HuH-7 (cell line): ENCODE data around the gene SPATA3.
A peak's percentile ranks its signal among the peaks of the same experiment; 100 is the strongest.

ENCODE experiments used
- DNase-seq: peaks from one replicate; pipeline ENCODE4 v3.0.0; 2011; ENCODE audit warnings: low spot score

SPATA3 gene

DNA sequence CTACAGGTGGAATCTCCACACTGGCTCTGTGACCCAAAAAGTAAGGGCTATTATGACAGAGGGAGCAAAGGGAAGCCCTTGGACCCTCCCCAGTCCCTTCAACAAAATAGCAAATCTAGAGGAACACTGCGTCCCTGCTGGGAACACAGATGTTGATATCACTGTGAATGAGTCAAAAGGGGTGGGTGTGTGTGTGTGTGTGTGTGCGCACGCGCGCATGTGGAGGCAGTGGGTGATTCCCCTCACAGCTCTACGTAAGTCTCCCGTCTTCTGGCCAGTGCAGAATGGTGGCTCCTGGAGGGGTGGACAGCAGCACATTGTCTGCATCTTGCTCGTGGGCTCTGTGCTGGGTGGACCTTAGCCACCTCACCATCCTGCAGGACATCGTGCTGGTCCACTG lies 33.6 kb downstream of the SPATA3 start:
- DNase-seq: no peak

DNA sequence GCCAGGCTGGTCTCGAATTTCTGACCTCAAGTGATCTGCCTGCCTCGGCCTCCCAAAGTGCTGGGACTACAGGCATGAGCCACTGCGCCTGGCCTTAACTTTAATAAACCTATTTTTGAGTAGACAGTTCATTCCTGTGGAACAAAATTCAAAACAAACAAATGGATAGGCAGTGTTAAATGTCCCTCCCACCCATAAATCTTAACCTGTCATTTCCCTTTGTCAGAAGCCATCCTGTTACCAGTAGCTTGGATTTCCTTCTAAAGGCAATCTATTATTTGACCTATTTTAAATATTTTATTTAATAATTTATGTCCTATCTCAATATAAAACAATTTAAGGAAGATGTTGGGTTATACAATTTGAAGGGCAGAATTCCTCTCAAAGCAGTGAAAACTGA lies 34.8 kb downstream of the SPATA3 start:
- DNase-seq: no peak

GRCh38 chr2:231032575-231033140 lies 36.7 kb downstream of the SPATA3 start:
- DNase-seq: no peak

- no peak for DNase-seq
These were observed 37.5 kb downstream of the SPATA3 start for GRCh38 chr2:231033147-231034132.

DNA sequence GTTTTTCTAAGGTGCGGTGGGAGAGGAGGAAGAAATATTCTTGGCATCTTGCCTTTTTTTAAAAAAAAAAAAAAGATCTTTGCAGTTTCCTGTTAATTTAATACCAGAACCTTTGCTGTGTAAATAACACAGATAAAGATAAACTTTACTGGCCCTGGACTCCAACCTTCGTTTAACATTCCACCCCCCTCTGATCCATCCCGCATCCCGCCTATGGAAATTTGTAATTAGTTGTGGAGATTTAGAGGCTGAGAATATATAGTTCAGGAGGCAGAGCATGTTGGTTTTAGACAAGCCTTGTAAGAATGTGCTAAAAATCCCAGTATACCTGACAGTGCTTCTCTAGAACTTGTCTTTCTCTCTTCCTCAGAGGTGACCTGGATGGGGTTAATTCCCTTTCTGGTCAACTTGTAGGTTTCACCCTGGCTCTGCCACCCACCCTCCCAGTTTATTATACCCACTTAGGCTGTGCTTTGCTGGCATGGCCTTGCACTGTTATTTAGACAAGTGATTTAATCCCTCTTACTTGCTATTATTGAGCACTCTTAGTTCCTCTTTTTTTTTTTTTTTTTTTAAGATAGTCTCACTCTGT lies 38.5 kb downstream of the SPATA3 start:
- DNase-seq: no peak

DNA sequence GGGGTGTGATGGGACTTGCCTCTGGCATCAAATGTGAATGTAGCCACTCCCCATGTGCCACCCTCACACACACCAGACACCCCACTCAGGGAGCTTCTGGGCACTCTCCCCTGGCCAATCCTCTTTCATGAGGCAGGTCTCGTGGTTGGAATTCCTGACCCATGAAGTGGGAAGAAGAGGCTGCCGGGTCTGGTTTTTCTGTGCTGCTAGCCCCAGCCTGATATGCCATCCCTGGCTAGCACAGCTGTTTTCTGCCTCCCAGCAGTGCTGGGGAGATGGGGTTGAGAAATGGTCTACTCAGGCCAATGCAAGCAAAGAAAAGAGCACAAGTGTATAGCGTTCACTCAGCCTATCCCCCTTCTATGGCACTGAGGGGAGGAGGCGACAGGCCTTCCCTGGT lies 40.2 kb downstream of the SPATA3 start:
- DNase-seq: no peak

GRCh38 chr2:231036578-231037106 lies 40.7 kb downstream of the SPATA3 start:
- no peak for DNase-seq

DNA sequence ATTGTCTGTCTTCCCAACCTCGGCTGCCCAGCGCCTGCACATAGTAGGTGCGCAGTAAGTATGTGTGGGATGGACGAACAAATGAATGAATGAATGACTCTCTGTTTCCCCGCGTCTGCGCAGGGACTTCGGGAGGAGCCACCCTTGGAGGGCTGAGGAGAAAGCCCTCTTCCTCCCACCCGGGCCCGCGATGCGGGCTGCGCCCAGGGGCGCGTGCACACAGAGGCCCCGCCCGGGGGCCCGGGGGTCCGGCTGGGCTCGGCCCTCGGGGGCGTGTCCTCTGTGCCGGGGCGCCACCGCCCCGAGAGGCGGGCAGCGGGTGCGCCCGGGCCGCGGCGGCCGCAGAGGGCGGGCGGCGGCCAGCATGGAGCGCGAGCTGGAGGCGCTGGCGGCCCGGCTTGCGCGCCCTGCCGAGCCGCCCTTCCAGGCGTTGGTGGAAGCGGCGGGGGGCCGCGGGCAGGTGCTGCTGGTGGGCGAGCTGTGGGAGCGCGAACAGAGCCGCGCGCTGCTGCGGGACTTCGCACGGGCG lies 41.3 kb downstream of the SPATA3 start, which contains the start of gene C2orf72:
Gene C2orf72 (plus strand): TSS at position 322 of the 529 bp plus-strand sequence. CDS start 43 bp downstream, at position 365.
- DNase-seq: peak; percentile 69

DNA sequence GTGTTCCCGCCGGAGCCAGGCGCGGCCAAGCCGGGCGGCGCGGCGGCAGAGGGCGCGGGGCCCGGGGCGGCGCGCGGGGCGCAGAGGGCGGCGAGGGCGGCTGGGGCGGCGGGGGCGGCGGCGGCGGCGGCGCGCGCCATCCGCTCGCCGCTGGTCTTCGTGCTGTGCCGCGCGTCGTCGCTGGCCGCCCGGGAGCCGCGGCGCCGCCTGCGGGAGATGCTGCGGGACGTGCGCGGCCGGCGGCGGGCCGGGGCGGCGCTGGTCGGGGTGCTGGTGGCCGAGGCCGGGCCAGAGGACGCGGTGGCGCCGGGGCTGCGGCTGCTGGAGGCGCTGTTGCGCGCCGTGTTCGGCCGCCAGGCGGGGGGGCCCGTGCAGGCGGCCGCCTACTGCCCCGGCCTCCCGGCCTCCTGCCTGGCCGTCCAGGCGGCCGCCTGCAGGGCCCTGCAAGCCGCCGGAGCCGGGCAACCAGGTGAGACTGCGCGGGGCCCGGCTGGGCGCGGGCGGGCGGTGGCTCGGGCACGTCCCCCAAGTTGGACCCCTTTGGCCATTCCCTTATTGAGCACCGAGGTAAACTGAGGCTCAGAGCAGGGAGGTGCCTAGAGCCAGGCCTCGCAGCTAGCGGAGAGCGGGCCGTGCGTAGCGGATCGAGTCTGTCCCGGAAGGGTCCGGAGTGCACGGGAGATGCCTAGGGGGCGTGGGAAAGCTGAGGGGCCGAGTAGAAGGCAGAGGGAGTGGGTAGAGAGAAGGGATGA lies 42.0 kb downstream of the SPATA3 start:
- no peak for DNase-seq

DNA sequence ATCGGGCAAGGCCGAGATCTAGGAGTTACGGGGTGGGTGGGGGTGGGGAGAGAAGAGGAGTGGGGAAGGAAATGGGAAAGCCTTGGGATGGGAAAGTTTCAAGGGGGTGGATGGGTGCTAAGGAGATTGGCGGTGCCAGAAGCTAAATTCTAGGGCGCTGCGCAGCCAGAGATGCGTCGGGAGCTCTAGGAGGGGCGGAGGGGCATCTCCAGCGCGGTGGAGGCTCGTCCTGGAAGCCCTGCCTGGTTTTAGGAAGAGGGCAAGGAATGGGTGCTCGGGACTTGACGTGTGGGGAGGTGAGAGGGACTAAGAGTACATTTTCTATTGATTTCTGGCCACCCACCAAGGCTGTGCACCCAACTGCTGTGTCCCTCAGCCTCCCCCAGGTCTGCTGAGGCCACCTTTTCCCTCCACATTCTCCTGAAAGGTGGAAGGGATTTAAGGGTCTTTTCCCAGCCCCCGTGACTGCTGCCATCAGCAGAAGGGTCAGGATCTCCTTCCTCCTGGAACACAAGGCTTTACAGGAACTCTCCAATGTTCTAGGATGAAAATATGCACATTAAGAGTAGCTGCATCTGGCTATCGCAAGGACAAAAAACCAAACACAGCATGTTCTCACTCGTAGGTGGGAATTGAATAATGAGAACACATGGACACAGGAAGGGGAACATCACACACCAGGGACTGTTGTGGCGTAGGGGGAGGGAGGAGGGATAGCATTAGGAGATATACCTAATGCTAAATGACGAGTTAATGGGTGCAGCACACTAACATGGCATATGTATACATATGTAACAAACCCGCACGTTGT lies 42.8 kb downstream of the SPATA3 start:
- DNase-seq: no peak

- no peak for DNase-seq
These were observed 43.4 kb downstream of the SPATA3 start for GRCh38 chr2:231039294-231039664.

- no peak for DNase-seq
These were observed 44.0 kb downstream of the SPATA3 start for GRCh38 chr2:231039821-231040364.

DNA sequence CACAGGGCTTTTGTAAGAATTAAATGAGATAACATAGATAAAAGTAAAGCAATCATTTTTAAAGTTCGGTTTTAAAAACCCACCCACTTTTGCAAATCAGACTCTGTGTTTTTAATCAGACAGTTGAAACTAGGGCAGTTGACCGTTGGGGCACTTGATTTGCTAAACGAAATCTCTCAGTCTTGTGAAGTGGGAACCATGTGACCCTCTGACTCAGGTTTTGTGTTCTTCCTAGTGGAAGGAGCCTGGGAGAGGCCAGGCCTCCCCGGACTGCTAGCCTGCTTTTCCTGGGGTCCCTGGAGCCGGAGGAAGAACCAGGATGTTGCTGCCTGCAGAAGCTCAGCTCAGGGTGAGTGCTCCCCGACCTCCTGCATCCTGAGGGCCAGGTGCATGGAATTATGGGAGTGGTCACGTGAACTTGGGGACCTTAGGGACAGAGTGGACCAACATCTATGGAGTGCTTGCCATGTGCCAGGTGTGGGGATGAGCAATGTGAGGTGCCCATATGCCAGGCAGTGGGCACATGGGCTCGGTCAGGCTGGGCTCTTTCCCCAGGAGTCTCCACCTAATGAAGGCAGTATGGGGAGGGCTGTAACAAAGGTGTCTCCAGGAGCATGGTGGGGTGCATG lies 45.3 kb downstream of the SPATA3 start:
- DNase-seq: no peak

- DNase-seq: no peak
These were observed 47.9 kb downstream of the SPATA3 start for GRCh38 chr2:231043796-231044195.

GRCh38 chr2:231046916-231047273 lies 51.0 kb downstream of the SPATA3 start:
- DNase-seq: no peak

- DNase-seq: no peak
These were observed 51.5 kb downstream of the SPATA3 start for GRCh38 chr2:231047274-231047922.

- DNase-seq: no peak
These were observed 52.3 kb downstream of the SPATA3 start for GRCh38 chr2:231047923-231048915.

- no peak for DNase-seq
These were observed 53.5 kb downstream of the SPATA3 start for GRCh38 chr2:231049286-231050017.
